B cell (primary cell): ENCODE measurements around the gene WNT6. TPM values are rescaled to one million over a fixed set of nuclear protein-coding genes. Genes with fewer than 3 reads are reported as not detected.

ENCODE experiments used
- ATAC-seq: fragments of 200-7000 bp; cut with Tn5 transposase; one replicate; pipeline ENCODE4 v1.10.0; 2021; ENCODE audit warnings: low read depth, mild to moderate bottlenecking, moderate number of reproducible peaks, moderate library complexity
- CTCF ChIA-PET: fragments of 350-600 bp; sonication (Branson Sonifier 250); formaldehyde crosslinking; loops from one replicate; lab custom pipeline; 2021; ENCODE audit warnings: antibody characterized with exemption, inconsistent platforms; lab: Charles Lee
- POLR2A ChIA-PET: fragments of 350-600 bp; sonication (Branson Sonifier 250); formaldehyde crosslinking; loops from one replicate; lab custom pipeline; 2021; ENCODE audit warnings: antibody characterized with exemption; lab: Charles Lee
- DNase-seq: peaks from one replicate; pipeline ENCODE4 v3.0.0; 2013
- H2AFZ ChIP-seq: 2 replicates; pipeline ENCODE4 v1.6.1; 2012; ENCODE audit warnings: mild to moderate bottlenecking, low read depth, low read length; ENCODE audit not compliant: insufficient read depth, poor library complexity, severe bottlenecking
- H3K27ac ChIP-seq, 2 donors: 1 replicate in 1 of 2; 2 replicates in 1 of 2; pipeline ENCODE4 v1.5.1; 2012 to 2013; ENCODE audit warnings: low read length in 2 of 2, mild to moderate bottlenecking in 2 of 2, moderate library complexity in 1 of 2
- H3K27me3 ChIP-seq, 4 experiments: fragments of 200-600 bp in 1 of 4; sonication (generic) in 1 of 4; replicated peaks in 1 of 4; 1 replicate in 2 of 4; 2 replicates in 2 of 4; pipeline versions ENCODE4 v1.6.1 to v1.7.0; 2013 to 2016; ENCODE audit warnings: low read length in 3 of 4, mild to moderate bottlenecking in 2 of 4, mixed read lengths in 1 of 4, moderate library complexity in 1 of 4; ENCODE audit not compliant: insufficient read depth in 4 of 4, control insufficient read depth in 3 of 4; ENCODE audit errors: control extremely low read depth in 1 of 4
- H3K36me3 ChIP-seq, 2 experiments: replicated peaks in 1 of 2; 1 replicate in 1 of 2; 2 replicates in 1 of 2; pipeline versions ENCODE4 v1.6.1 to v1.7.1; 2013; ENCODE audit warnings: low read length in 1 of 2; ENCODE audit not compliant: insufficient read depth in 2 of 2, control insufficient read depth in 1 of 2; ENCODE audit errors: control extremely low read depth in 1 of 2, extremely low read depth in 1 of 2
- H3K4me1 ChIP-seq, 2 donors: fragments of 200-600 bp in 1 of 2; sonication (generic) in 1 of 2; 1 replicate in 1 of 2; 2 replicates in 1 of 2; pipeline versions ENCODE4 v1.5.1 to v1.6.1; 2013 to 2017; ENCODE audit warnings: low read length in 2 of 2; ENCODE audit not compliant: control insufficient read depth in 2 of 2, insufficient read depth in 2 of 2
- H3K4me2 ChIP-seq: replicated peaks from 2 replicates; pipeline ENCODE3; 2012; ENCODE audit warnings: mild to moderate bottlenecking, low read depth, low read length; ENCODE audit not compliant: poor library complexity, severe bottlenecking
- H3K4me3 ChIP-seq, 5 experiments: fragments of 200-600 bp in 1 of 5; sonication (generic) in 1 of 5; 1 replicate in 3 of 5; 2 replicates in 2 of 5; pipeline versions ENCODE4 v1.5.1 to v1.7.0; 2011 to 2016; ENCODE audit warnings: low read length in 4 of 5, mild to moderate bottlenecking in 4 of 5, low read depth in 2 of 5, control low read depth in 1 of 5, moderate library complexity in 1 of 5; ENCODE audit not compliant: insufficient read depth in 1 of 5; ENCODE audit errors: control extremely low read depth in 1 of 5, extremely low read depth in 1 of 5
- H3K79me2 ChIP-seq: fragments of 200-600 bp; sonication (generic); one replicate; pipeline ENCODE4 v1.6.0; 2016; ENCODE audit warnings: low read length; ENCODE audit not compliant: control insufficient read depth, insufficient read depth
- H3K9ac ChIP-seq: fragments of 200-600 bp; sonication (generic); 2 replicates; pipeline ENCODE4 v1.6.1; 2017; ENCODE audit warnings: mild to moderate bottlenecking, low read length, moderate library complexity
- H3K9me3 ChIP-seq, 3 donors: one replicate each; pipeline versions ENCODE4 v1.6.1 to v1.7.1; 2013; ENCODE audit warnings: low read length in 2 of 3; ENCODE audit not compliant: control insufficient read depth in 2 of 3, insufficient read depth in 1 of 3; ENCODE audit errors: control extremely low read depth in 1 of 3
- H4K20me1 ChIP-seq: 2 replicates; pipeline ENCODE4 v1.6.0; 2012; ENCODE audit warnings: mild to moderate bottlenecking, low read length; ENCODE audit not compliant: insufficient read depth, control insufficient read depth, poor library complexity, severe bottlenecking
- H3K27ac Mint-ChIP-seq: one replicate; pipeline ENCODE4 v1.8.0; 2021; ENCODE audit warnings: mixed read lengths
- H3K27me3 Mint-ChIP-seq: one replicate; pipeline ENCODE4 v1.8.0; 2021; ENCODE audit warnings: mixed read lengths
- H3K4me1 Mint-ChIP-seq: one replicate; pipeline ENCODE4 v1.8.0; 2021; ENCODE audit warnings: mixed read lengths
- H3K4me3 Mint-ChIP-seq: one replicate; pipeline ENCODE4 v1.8.0; 2021; ENCODE audit warnings: mixed read lengths
- H3K9me3 Mint-ChIP-seq: one replicate; pipeline ENCODE4 v1.8.0; 2022; ENCODE audit warnings: mixed read lengths; ENCODE audit not compliant: insufficient read depth
- CTCF ChIP-seq: fragments of 200-600 bp; IDR thresholded peaks from one replicate; pipeline ENCODE4 v1.8.0; 2022; ENCODE audit warnings: antibody characterized with exemption, mild to moderate bottlenecking
- EZH2 ChIP-seq: IDR thresholded peaks from 2 replicates; pipeline ENCODE4 v1.6.1; 2012; ENCODE audit warnings: borderline replicate concordance, low read depth, mild to moderate bottlenecking, moderate library complexity, low read length; ENCODE audit not compliant: insufficient read depth, poor library complexity, severe bottlenecking
- WGBS: methylation state at CpG from one replicate; pipeline ENCODE4 v1.1.5; 2013; ENCODE audit warnings: missing lambda C conversion rate; ENCODE audit not compliant: insufficient coverage; 5-methylcytosine and 5-hydroxymethylcytosine counted together
- intact Hi-C: fragments of 100-400 bp; cut with micrococcal nuclease; formaldehyde crosslinking; loops from one replicate; pipeline ENCODE4 v1.10.0; 2022
- polyA plus RNA-seq: library from polyadenylated mRNA; depleted of rRNA; stranded (reverse); fragments of >200 nt; gene quantifications from 2 replicates; pipeline ENCODE4 v1.2.3, GENCODE V29; 2012
- total RNA-seq, 2 donors: library from RNA; stranded (reverse); fragments of 120-200 nt in 1 of 2; gene quantifications; 1 replicate in 1 of 2; 2 replicates in 1 of 2; pipeline versions ENCODE4 v1.2.3 to v1.2.4, GENCODE V29; 2013 to 2022

The WNT6 gene
- total and polyA plus RNA-seq, 2 donors (not counting 1 experiment from before 2014, with no cell fraction given) = 0.84 to 2.0 TPM

DNA sequence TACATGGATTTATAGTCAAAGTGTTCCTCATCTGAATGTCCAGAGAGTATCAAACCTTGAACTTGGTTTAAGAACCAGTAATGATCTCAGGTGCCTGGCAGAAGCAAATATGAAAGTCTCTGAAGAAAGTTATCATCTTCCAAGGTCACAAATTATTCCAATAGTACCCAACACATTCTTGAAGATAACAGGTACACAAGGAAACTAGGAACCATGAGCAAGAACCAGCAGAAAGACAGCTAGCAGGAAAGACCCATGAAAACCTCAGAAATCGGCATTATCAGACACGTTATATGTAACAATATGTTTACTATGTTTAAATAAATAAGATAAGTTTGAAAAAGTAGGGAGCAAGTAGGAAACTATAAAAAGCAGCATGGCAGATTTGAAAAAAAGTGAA, 22.1 kb upstream of the WNT6 start:
- CTCF ChIA-PET = interaction anchor here (0.7 kb wide), 1 partner anchor 235 kb away, joined by 3 read pairs; no protein-coding TSS in a partner anchor
- Histone ChIP-seq H3K4me2 (no peak overlapping the region), H3K9ac (no peak overlapping the region), H3K9me3 (peaks cover 0 to 4% (median 3%) of the 10 kb centered on the region in 3 donors), H3K27me3 (peaks cover 0 to 23% (median 13%) of the 10 kb centered on the region in 4 experiments), H4K20me1 (no peaks in the 10 kb centered on the region), H3K27ac (no peak overlapping the region), H3K4me3 (no peak overlapping the region), H3K79me2 (no peaks in the 10 kb centered on the region), H3K4me1 (no peaks in the 10 kb centered on the region), H3K36me3 (no peaks in the 10 kb centered on the region), H2AFZ (no peak overlapping the region)
- ATAC-seq (no peak), DNase-seq (no peak)
- H3K27ac Mint-ChIP-seq = no peak overlapping the region
- peaks cover 60% of the 10 kb centered on the region for H3K27me3 Mint-ChIP-seq
- POLR2A ChIA-PET = no interaction called here
- no CpG with 5 or more reads among the region's 2 CpGs for WGBS
- no peaks in the 10 kb centered on the region for H3K4me1 Mint-ChIP-seq
- intact Hi-C loops = no loop called here
- no peak overlapping the region for H3K4me3 Mint-ChIP-seq
- no peak for TF ChIP-seq CTCF
- no peak for TF ChIP-seq EZH2
- H3K9me3 Mint-ChIP-seq = peaks cover 3% of the 10 kb centered on the region

GRCh38 chr2:218839430-218839829, 20.2 kb upstream of the WNT6 start:
- no peaks in the 10 kb centered on the region for H3K4me1 Mint-ChIP-seq
- Histone ChIP-seq H3K4me3 (no peak overlapping the region), H3K27me3 (peaks cover 0 to 22% (median 13%) of the 10 kb centered on the region in 4 experiments), H3K79me2 (no peaks in the 10 kb centered on the region), H3K4me2 (no peak overlapping the region), H3K9me3 (peaks cover 0 to 4% (median 3%) of the 10 kb centered on the region in 3 donors), H3K27ac (no peak overlapping the region), H3K9ac (no peak overlapping the region), H3K4me1 (no peaks in the 10 kb centered on the region), H2AFZ (no peak overlapping the region), H4K20me1 (no peaks in the 10 kb centered on the region), H3K36me3 (no peaks in the 10 kb centered on the region)
- WGBS = 72% methylated on average over 3 of the region's 4 CpGs
- H3K27ac Mint-ChIP-seq = no peak overlapping the region
- no peak for TF ChIP-seq EZH2
- TF ChIP-seq CTCF = no peak
- POLR2A ChIA-PET = no interaction called here
- no peak for DNase-seq
- intact Hi-C loops = no loop called here
- ATAC-seq = no peak
- no peak overlapping the region for H3K4me3 Mint-ChIP-seq
- peaks cover 8% of the 10 kb centered on the region for H3K9me3 Mint-ChIP-seq
- CTCF ChIA-PET = no interaction called here
- H3K27me3 Mint-ChIP-seq = peaks cover 58% of the 10 kb centered on the region
